22Rv1 (cell line): ENCODE measurements around the gene FREM2.

ENCODE experiments used
- ZFX ChIP-seq: fragments of 450-650 bp; IDR thresholded peaks from 2 replicates; pipeline ENCODE4 v1.6.1; 2017; ENCODE audit warnings: antibody characterized with exemption, borderline replicate concordance
- TF ChIP-seq, protein P1 (sequence below): fragments of 450-650 bp; IDR thresholded peaks from 2 replicates; pipeline ENCODE4 v1.5.1; 2017; ENCODE audit warnings: mild to moderate bottlenecking

DNA sequence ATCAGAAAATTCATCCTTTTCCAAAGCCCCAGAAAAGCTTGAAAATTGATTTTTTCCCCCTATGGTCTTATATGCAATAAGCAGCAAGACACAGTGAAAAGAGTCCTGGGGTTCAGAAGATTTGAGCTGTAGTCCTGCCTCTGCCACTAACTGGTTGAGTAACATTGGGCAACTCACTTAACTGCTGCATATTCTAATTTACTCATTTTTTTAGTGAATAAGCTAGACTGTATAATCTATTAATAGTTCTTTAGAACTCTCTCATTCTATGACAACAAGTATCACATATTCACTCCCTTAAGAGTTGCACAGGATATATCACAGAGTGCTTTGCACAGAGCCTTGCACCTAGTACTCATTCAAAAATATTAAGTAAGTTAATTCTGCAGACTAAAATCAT lies 192.9 kb downstream of the FREM2 start:
- TF ChIP-seq, protein P1, sequence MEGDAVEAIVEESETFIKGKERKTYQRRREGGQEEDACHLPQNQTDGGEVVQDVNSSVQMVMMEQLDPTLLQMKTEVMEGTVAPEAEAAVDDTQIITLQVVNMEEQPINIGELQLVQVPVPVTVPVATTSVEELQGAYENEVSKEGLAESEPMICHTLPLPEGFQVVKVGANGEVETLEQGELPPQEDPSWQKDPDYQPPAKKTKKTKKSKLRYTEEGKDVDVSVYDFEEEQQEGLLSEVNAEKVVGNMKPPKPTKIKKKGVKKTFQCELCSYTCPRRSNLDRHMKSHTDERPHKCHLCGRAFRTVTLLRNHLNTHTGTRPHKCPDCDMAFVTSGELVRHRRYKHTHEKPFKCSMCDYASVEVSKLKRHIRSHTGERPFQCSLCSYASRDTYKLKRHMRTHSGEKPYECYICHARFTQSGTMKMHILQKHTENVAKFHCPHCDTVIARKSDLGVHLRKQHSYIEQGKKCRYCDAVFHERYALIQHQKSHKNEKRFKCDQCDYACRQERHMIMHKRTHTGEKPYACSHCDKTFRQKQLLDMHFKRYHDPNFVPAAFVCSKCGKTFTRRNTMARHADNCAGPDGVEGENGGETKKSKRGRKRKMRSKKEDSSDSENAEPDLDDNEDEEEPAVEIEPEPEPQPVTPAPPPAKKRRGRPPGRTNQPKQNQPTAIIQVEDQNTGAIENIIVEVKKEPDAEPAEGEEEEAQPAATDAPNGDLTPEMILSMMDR: no peak
- TF ChIP-seq ZFX: no peak
